H9 (cell line): Measurements from ENCODE around the gene CTNNA3. TPM values are rescaled to one million over a fixed set of nuclear protein-coding genes. Genes with fewer than 3 reads are reported as not detected.

Experiments used
- DNase-seq: peaks from one replicate; pipeline ENCODE4 v3.0.0-alpha.2; 2017
- H2AFZ ChIP-seq: one replicate; pipeline ENCODE4 v1.6.1; 2013; ENCODE audit warnings: mild to moderate bottlenecking, low read length, control low read depth, moderate library complexity
- H2AK5ac ChIP-seq: 2 replicates; pipeline ENCODE4 v1.6.1; 2013; ENCODE audit warnings: low read length, control low read depth, mixed read lengths; ENCODE audit not compliant: insufficient read length
- H2BK120ac ChIP-seq: one replicate; pipeline ENCODE4 v1.6.1; 2013; ENCODE audit warnings: low read depth, mild to moderate bottlenecking, low read length, control low read depth, inconsistent platforms; ENCODE audit not compliant: poor library complexity, severe bottlenecking
- H2BK12ac ChIP-seq: 2 replicates; pipeline ENCODE4 v1.6.1; 2013; ENCODE audit warnings: low read length, control low read depth, mixed read lengths, low read depth; ENCODE audit not compliant: insufficient read length
- H2BK15ac ChIP-seq: 2 replicates; pipeline ENCODE4 v1.6.1; 2013; ENCODE audit warnings: low read depth, low read length, control low read depth
- H2BK20ac ChIP-seq: one replicate; pipeline ENCODE4 v1.6.1; 2013; ENCODE audit warnings: low read depth, mild to moderate bottlenecking, low read length, control low read depth, inconsistent platforms; ENCODE audit not compliant: poor library complexity, severe bottlenecking
- H2BK5ac ChIP-seq: 2 replicates; pipeline ENCODE4 v1.6.1; 2013; ENCODE audit warnings: low read length, control low read depth, mixed read lengths; ENCODE audit not compliant: insufficient read length
- H3K14ac ChIP-seq: 2 replicates; pipeline ENCODE4 v1.6.1; 2013; ENCODE audit warnings: low read length, control low read depth; ENCODE audit not compliant: insufficient read depth
- H3K18ac ChIP-seq: 2 replicates; pipeline ENCODE4 v1.6.1; 2013; ENCODE audit warnings: low read depth, mild to moderate bottlenecking, mixed read lengths, low read length, control low read depth; ENCODE audit not compliant: insufficient read length
- H3K23ac ChIP-seq: 2 replicates; pipeline ENCODE4 v1.6.1; 2013; ENCODE audit warnings: low read length, control low read depth, mixed read lengths, low read depth; ENCODE audit not compliant: insufficient read length
- H3K23me2 ChIP-seq: 2 replicates; pipeline ENCODE4 v1.6.1; 2013; ENCODE audit warnings: low read depth, mild to moderate bottlenecking, mixed read lengths, low read length, control low read depth; ENCODE audit not compliant: insufficient read length, poor library complexity, severe bottlenecking
- H3K27ac ChIP-seq: 2 replicates; pipeline ENCODE4 v1.5.1; 2013; ENCODE audit warnings: low read length, control low read depth, mixed read lengths, low read depth; ENCODE audit not compliant: insufficient read length
- H3K27me3 ChIP-seq: 2 replicates; pipeline ENCODE4 v1.6.1; 2013; ENCODE audit warnings: low read length, control low read depth, inconsistent platforms; ENCODE audit not compliant: insufficient read depth
- H3K4ac ChIP-seq: 2 replicates; pipeline ENCODE4 v1.6.1; 2013; ENCODE audit warnings: low read depth, mild to moderate bottlenecking, control low read depth, inconsistent platforms, low read length, moderate library complexity
- H3K4me1 ChIP-seq: 2 replicates; pipeline ENCODE4 v1.6.1; 2013; ENCODE audit warnings: low read length, control low read depth, inconsistent platforms; ENCODE audit not compliant: insufficient read depth
- H3K4me2 ChIP-seq: 2 replicates; pipeline ENCODE4 v1.6.1; 2013; ENCODE audit warnings: low read length, control low read depth, mixed read lengths; ENCODE audit not compliant: insufficient read length, insufficient read depth
- H3K56ac ChIP-seq: 2 replicates; pipeline ENCODE4 v1.6.1; 2013; ENCODE audit warnings: low read depth, mild to moderate bottlenecking, mixed read lengths, low read length, control low read depth; ENCODE audit not compliant: insufficient read length
- H3K79me1 ChIP-seq: 2 replicates; pipeline ENCODE4 v1.6.1; 2013; ENCODE audit warnings: low read depth, mild to moderate bottlenecking, moderate library complexity, low read length, control low read depth, inconsistent platforms; ENCODE audit not compliant: insufficient read depth, poor library complexity, severe bottlenecking
- H3K79me2 ChIP-seq: 2 replicates; pipeline ENCODE4 v1.6.1; 2013; ENCODE audit warnings: low read length, control low read depth, inconsistent platforms; ENCODE audit not compliant: insufficient read depth
- H3K9ac ChIP-seq: 2 replicates; pipeline ENCODE4 v1.6.1; 2013; ENCODE audit warnings: low read length, control low read depth, mixed read lengths; ENCODE audit not compliant: insufficient read length; ENCODE audit errors: extremely low read depth
- H3K9me3 ChIP-seq: one replicate; pipeline ENCODE4 v1.6.1; 2013; ENCODE audit warnings: low read depth, low read length, inconsistent platforms; ENCODE audit not compliant: control insufficient read depth
- H3T11ph ChIP-seq: one replicate; pipeline ENCODE4 v1.6.1; 2013; ENCODE audit warnings: mild to moderate bottlenecking, low read length, control low read depth, inconsistent platforms
- H4K20me1 ChIP-seq: one replicate; pipeline ENCODE4 v1.6.1; 2013; ENCODE audit not compliant: control insufficient read depth, insufficient read length, insufficient read depth
- H4K5ac ChIP-seq: 2 replicates; pipeline ENCODE4 v1.6.1; 2013; ENCODE audit warnings: low read depth, mild to moderate bottlenecking, mixed read lengths, low read length, control low read depth; ENCODE audit not compliant: insufficient read length
- H4K8ac ChIP-seq: replicated peaks from 2 replicates; pipeline ENCODE4 v1.6.1; 2013; ENCODE audit warnings: low read length, control low read depth, mixed read lengths, low read depth; ENCODE audit not compliant: insufficient read length
- H4K91ac ChIP-seq: 2 replicates; pipeline ENCODE4 v1.6.1; 2013; ENCODE audit warnings: low read depth, mild to moderate bottlenecking, moderate library complexity, mixed read lengths, low read length, control low read depth; ENCODE audit not compliant: insufficient read length
- H3K27ac Mint-ChIP-seq, 3 experiments: 2 replicates in 2 of 3; 3 replicates in 1 of 3; pipeline ENCODE4 v1.8.0; 2020 to 2021; ENCODE audit warnings: mixed read lengths in 3 of 3, mild to moderate bottlenecking in 1 of 3, moderate library complexity in 1 of 3
- H3K27me3 Mint-ChIP-seq: 2 replicates; pipeline ENCODE4 v1.8.0; 2021; ENCODE audit warnings: low read depth, mild to moderate bottlenecking, moderate library complexity, mixed read lengths
- H3K36me3 Mint-ChIP-seq, 3 experiments: 2 replicates in 2 of 3; 3 replicates in 1 of 3; pipeline ENCODE4 v1.8.0; 2020 to 2021; ENCODE audit warnings: low read depth in 3 of 3, mixed read lengths in 3 of 3; ENCODE audit not compliant: insufficient read depth in 1 of 3
- H3K4me1 Mint-ChIP-seq, 2 experiments: 2 replicates each; pipeline ENCODE4 v1.8.0; 2020; ENCODE audit warnings: mixed read lengths in 2 of 2
- H3K4me3 Mint-ChIP-seq, 2 experiments: 2 replicates in 1 of 2; 3 replicates in 1 of 2; pipeline ENCODE4 v1.8.0; 2020 to 2021; ENCODE audit warnings: mild to moderate bottlenecking in 2 of 2, mixed read lengths in 2 of 2, moderate library complexity in 1 of 2
- H3K9me3 Mint-ChIP-seq, 2 experiments: 2 replicates in 1 of 2; 3 replicates in 1 of 2; pipeline ENCODE4 v1.8.0; 2020; ENCODE audit warnings: mild to moderate bottlenecking in 2 of 2, mixed read lengths in 2 of 2, moderate library complexity in 1 of 2
- CTCF ChIP-seq: fragments of 200-600 bp; sonication (generic); conservative IDR thresholded peaks from 3 replicates; pipeline ENCODE4 v1.8.0; 2021; ENCODE audit warnings: antibody characterized with exemption, mild to moderate bottlenecking
- WGBS: extraction: QIAGEN DNeasy Blood & Tissue Kit; methylation state at CpG from one replicate; pipeline ENCODE4 v1.1.7; 2013; ENCODE audit warnings: missing lambda C conversion rate, low lambda C conversion rate, mixed read lengths; ENCODE audit not compliant: insufficient read length; ENCODE audit errors: extremely low coverage; 5-methylcytosine and 5-hydroxymethylcytosine counted together
- total RNA-seq: library from RNA; stranded (reverse); gene quantifications from 2 replicates; pipeline ENCODE4 v1.2.1, GENCODE V29; 2021

Gene CTNNA3
- total RNA-seq, 1 experiment from 2014 or later: 3.3 TPM

- no peaks in the 10 kb centered on the region for H3K27me3 Mint-ChIP-seq
- Histone ChIP-seq H3K27me3 (no peaks in the 10 kb centered on the region), H4K20me1 (no peaks in the 10 kb centered on the region), H2BK12ac (no peak overlapping the region), H2BK15ac (no peak overlapping the region), H3K4me2 (no peak overlapping the region), H4K5ac (no peak overlapping the region), H3K79me1 (no peaks in the 10 kb centered on the region), H3K18ac (no peak overlapping the region), H3K23me2 (no peaks in the 10 kb centered on the region), H3K4me1 (no peaks in the 10 kb centered on the region), H3K9me3 (no peaks in the 10 kb centered on the region), H2BK5ac (no peak overlapping the region), H2AFZ (no peak overlapping the region), H4K8ac (no peak overlapping the region), H3K23ac (no peak overlapping the region), H3K4ac (no peak overlapping the region), H2AK5ac (no peak overlapping the region), H2BK120ac (no peak overlapping the region), H3K27ac (no peak overlapping the region), H3K79me2 (no peaks in the 10 kb centered on the region), H3K56ac (no peak overlapping the region), H3K9ac (no peak overlapping the region), H2BK20ac (no peak overlapping the region), H3K14ac (no peak overlapping the region), H4K91ac (no peak overlapping the region), H3T11ph (no peak overlapping the region)
- no peak overlapping the region; a peak in 1 of 7 replicates for H3K27ac Mint-ChIP-seq
- no peak overlapping the region for H3K4me3 Mint-ChIP-seq
- peaks cover 0 to 2% of the 10 kb centered on the region in 2 experiments; a peak in 1 of 5 replicates for H3K9me3 Mint-ChIP-seq
- H3K36me3 Mint-ChIP-seq: no peaks in the 10 kb centered on the region; a peak in 1 of 7 replicates
- peaks cover 0 to 7% of the 10 kb centered on the region in 2 experiments; a peak in 1 of 4 replicates for H3K4me1 Mint-ChIP-seq
- no CpG with 5 or more reads among the region's 3 CpGs for WGBS
- DNase-seq: no peak
- no peak for TF ChIP-seq CTCF
Measured at GRCh38 chr10:67200913-67201564, 495.0 kb downstream of the CTNNA3 start.
